Lower leg skin (tissue), 3 donors: Measurements from ENCODE around the gene CD2.

Experiments
- POLR2A ChIP-seq, 2 donors: fragments of 450-650 bp; IDR thresholded peaks; one replicate each; pipeline ENCODE4 v1.6.1; 2016 to 2017; ENCODE audit warnings: antibody characterized with exemption in 2 of 2, mild to moderate bottlenecking in 1 of 2, moderate library complexity in 1 of 2
- TF ChIP-seq, protein P1 (sequence below), 3 donors: fragments of 450-650 bp; IDR thresholded peaks; one replicate each; pipeline ENCODE4 v1.5.1; 2016; ENCODE audit warnings: antibody characterized with exemption in 3 of 3, mild to moderate bottlenecking in 3 of 3, moderate library complexity in 2 of 3

DNA sequence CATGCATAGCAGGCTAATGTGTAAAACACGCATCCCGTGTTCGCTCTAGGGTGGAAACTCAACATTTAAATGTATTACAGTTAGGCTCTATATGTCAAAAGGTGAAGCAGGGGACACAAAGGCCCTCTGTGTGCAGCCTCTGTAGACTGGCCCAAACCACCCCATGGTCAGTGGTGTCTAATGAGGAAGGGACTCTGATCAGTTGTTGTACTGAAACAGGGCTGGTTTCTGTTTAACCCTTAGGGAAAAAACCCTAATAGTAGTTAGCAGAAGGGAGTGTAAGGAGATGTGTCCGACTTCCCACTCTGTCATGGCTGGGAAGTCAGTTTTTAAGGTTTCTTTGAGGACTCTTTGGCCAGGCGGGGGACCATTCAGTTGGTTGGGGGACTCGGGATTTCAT is 21.5 kb upstream of the CD2 start:
- TF ChIP-seq, protein P1, sequence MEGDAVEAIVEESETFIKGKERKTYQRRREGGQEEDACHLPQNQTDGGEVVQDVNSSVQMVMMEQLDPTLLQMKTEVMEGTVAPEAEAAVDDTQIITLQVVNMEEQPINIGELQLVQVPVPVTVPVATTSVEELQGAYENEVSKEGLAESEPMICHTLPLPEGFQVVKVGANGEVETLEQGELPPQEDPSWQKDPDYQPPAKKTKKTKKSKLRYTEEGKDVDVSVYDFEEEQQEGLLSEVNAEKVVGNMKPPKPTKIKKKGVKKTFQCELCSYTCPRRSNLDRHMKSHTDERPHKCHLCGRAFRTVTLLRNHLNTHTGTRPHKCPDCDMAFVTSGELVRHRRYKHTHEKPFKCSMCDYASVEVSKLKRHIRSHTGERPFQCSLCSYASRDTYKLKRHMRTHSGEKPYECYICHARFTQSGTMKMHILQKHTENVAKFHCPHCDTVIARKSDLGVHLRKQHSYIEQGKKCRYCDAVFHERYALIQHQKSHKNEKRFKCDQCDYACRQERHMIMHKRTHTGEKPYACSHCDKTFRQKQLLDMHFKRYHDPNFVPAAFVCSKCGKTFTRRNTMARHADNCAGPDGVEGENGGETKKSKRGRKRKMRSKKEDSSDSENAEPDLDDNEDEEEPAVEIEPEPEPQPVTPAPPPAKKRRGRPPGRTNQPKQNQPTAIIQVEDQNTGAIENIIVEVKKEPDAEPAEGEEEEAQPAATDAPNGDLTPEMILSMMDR (IDR thresholded peaks at IDR 0.05), result no peak
- TF ChIP-seq POLR2A (IDR thresholded peaks at IDR 0.05), result no peak
